Measurements from ENCODE around the gene PTPRM.

DNA sequence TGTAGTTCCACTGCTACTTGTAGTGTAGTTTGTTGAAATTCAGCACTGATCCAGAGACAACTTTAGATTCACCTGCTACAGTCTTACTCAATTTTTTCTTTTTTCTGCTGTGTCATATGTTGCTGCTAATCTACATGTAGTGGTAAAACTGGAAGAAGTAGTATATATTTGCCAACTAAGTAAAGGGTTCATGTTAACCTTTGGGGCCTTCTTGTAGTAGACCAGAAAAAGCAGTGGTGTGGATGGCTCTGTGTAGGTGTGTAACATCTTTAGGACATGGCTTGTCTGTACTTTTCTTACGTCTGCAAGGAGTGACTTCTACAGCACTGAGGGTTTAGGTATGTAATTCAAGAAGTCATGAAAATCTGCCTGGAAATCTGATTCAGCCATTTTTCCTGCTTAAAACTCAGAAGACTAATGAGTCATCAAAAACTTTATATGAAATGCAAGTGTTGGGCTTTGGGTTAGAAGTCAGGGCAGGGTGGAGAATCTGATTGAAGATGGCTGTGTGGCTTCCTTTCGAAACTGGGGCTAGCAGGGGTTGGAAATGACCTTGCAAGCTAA is 8.4 kb downstream of the PTPRM start:
- no peak for TF ChIP-seq YY1 (IDR thresholded peaks at IDR 0.05; ENCODE audit: insufficient read depth, insufficient read length)
- TF ChIP-seq ZNF274 (IDR thresholded peaks at IDR 0.05; ENCODE audit: low read depth, low read length): no peak
